Duodenal mucosa (tissue), 2 donors: ENCODE results near the gene ATP5PB.

Experiments used
- H3K27ac ChIP-seq: one replicate; pipeline ENCODE4 v1.7.0; 2013; ENCODE audit warnings: low read depth, low read length
- H3K27me3 ChIP-seq, 2 donors: one replicate each; pipeline ENCODE4 v1.7.0; 2013; ENCODE audit warnings: low read length in 2 of 2, control low read depth in 1 of 2; ENCODE audit not compliant: insufficient read depth in 2 of 2, control insufficient read depth in 1 of 2
- H3K36me3 ChIP-seq, 2 donors: one replicate each; pipeline ENCODE4 v1.7.0; 2013; ENCODE audit warnings: low read length in 2 of 2, control low read depth in 1 of 2; ENCODE audit not compliant: insufficient read depth in 2 of 2, control insufficient read depth in 1 of 2
- H3K4me1 ChIP-seq, 2 donors: one replicate each; pipeline ENCODE4 v1.7.0; 2013; ENCODE audit warnings: low read length in 2 of 2, control low read depth in 1 of 2; ENCODE audit not compliant: insufficient read depth in 2 of 2, control insufficient read depth in 1 of 2
- H3K4me3 ChIP-seq, 2 donors: one replicate each; pipeline ENCODE4 v1.7.0; 2013; ENCODE audit warnings: low read length in 2 of 2, low read depth in 1 of 2
- H3K9ac ChIP-seq, 2 donors: one replicate each; pipeline ENCODE4 v1.7.0; 2013; ENCODE audit warnings: low read length in 2 of 2, low read depth in 1 of 2
- H3K9me3 ChIP-seq, 2 donors: one replicate each; pipeline ENCODE4 v1.7.0; 2013; ENCODE audit warnings: low read length in 2 of 2, control low read depth in 1 of 2; ENCODE audit not compliant: control insufficient read depth in 1 of 2

ATP5PB gene

GRCh38 chr1:111446967-111447892, 2.0 kb upstream of the ATP5PB start:
- peaks cover 24 to 32% of the 10 kb centered on the region in 2 donors for H3K36me3 ChIP-seq

GRCh38 chr1:111448482-111448917, 764 bp upstream of the ATP5PB start:
- Histone ChIP-seq H3K27me3 (no peaks in the 10 kb centered on the region), H3K9ac (peak overlapping the region; percentile 67 to 99), H3K27ac (no peak overlapping the region), H3K36me3 (peaks cover 11 to 22% of the 10 kb centered on the region in 2 donors), H3K4me3 (peak overlapping the region; percentile 99 to 100), H3K4me1 (peaks cover 40 to 47% of the 10 kb centered on the region in 2 donors), H3K9me3 (no peaks in the 10 kb centered on the region)

More at GRCh38 chr1:111446967-111447892, 2.0 kb upstream of the ATP5PB start:
- peaks cover 30 to 38% of the 10 kb centered on the region in 2 donors for H3K4me1 ChIP-seq
- H3K9ac ChIP-seq, result no peak overlapping the region
- H3K4me3 ChIP-seq, result peak overlapping the region; percentile 99 to 100
- no peak overlapping the region for H3K27ac ChIP-seq
- no peaks in the 10 kb centered on the region for H3K27me3 ChIP-seq
- H3K9me3 ChIP-seq, result no peaks in the 10 kb centered on the region

DNA sequence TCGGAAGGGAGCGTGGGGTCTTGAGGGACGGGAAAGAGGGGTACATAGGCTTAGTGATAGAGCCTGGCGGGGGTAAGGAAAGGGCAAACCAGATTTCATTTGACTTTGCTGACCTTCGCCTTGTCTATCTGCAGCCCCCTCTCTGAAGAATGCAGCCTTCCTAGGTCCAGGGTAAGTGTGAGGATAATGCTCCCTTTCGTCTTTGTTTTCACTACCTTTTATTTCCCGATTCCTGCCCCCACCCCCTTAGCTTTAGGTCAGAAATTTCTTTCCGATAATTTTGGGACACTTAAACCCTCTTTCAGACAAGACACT, 396 bp downstream of the ATP5PB start:
- peaks cover 40 to 54% of the 10 kb centered on the region in 2 donors for H3K4me1 ChIP-seq
- peak overlapping the region; percentile 97 to 99 for H3K9ac ChIP-seq
- no peaks in the 10 kb centered on the region for H3K9me3 ChIP-seq
- H3K27me3 ChIP-seq, result no peaks in the 10 kb centered on the region
- H3K4me3 ChIP-seq, result peak overlapping the region; percentile 99 to 100
- peaks cover 12 to 15% of the 10 kb centered on the region in 2 donors for H3K36me3 ChIP-seq
- peak overlapping the region; percentile 67 for H3K27ac ChIP-seq

DNA sequence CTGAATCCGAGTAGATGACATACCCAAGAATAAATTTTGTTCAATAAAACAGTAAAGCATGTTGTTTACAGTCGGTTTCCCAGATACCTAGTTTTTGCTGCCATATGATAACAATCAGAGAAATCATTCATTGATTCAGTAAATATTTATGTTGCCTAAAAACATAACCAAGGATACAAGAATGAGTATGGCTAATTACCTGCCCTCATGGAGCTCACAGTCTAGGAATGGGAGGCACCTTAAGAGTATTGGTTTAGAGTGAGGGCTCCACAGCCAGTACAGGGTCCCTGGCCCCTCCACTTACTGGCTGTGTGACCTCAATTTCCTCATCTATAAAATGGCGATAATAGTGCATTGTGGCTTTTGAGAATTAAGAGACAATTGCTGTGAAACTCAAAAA, 921 bp downstream of the ATP5PB start:
- no peaks in the 10 kb centered on the region for H3K27me3 ChIP-seq
- H3K27ac ChIP-seq, result no peak overlapping the region
- H3K36me3 ChIP-seq, result peaks cover 17 to 19% of the 10 kb centered on the region in 2 donors
- no peaks in the 10 kb centered on the region for H3K9me3 ChIP-seq
- H3K4me3 ChIP-seq, result peak overlapping the region; percentile 99 to 100
- peaks cover 40 to 58% of the 10 kb centered on the region in 2 donors for H3K4me1 ChIP-seq
- peak overlapping the region; percentile 97 to 99 for H3K9ac ChIP-seq

DNA sequence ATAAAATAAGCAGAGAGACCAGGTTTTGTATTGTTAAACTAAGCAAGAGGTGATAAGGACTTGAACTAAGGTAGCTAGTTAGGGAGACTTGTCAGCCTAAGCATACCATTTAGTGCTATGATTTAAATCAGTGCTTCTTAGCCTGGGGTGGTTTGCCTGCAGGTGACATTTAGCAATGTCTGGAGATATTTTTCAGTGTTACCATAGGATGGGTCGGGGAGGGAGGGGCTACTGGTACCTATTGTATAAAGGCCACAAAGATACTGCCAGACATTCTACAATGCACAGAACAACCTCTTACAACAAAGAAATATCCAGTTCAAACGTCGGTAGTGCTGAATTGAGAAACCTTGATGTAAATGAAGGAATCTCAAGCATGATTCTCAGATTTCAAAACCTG, 3.3 kb downstream of the ATP5PB start:
- Histone ChIP-seq H3K27me3 (no peaks in the 10 kb centered on the region), H3K36me3 (peaks cover 20 to 38% of the 10 kb centered on the region in 2 donors), H3K4me1 (peaks cover 28 to 46% of the 10 kb centered on the region in 2 donors), H3K27ac (no peak overlapping the region), H3K9me3 (no peaks in the 10 kb centered on the region), H3K4me3 (no peak overlapping the region), H3K9ac (no peak overlapping the region)

DNA sequence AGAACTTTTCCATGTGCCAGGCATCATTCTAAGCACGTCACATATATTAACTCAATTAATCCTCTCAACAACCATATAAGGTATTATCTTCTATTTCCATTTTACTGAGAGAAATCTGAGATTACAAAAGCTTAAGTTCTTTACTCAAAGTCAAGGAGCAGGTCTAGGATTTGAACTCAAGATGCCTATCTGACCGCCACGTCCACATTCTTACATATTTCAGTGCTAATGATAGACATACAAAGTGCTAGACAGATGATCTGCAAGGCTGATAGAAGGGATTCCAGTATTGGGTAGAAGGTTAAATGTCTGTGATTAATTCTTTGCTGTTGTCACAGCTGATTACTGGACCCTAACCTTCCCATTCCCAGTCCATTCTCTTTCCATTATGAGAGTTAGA, 4.4 kb downstream of the ATP5PB start:
- no peak overlapping the region for H3K4me3 ChIP-seq
- H3K9ac ChIP-seq, result no peak overlapping the region
- peaks cover 27 to 49% of the 10 kb centered on the region in 2 donors for H3K36me3 ChIP-seq
- H3K27ac ChIP-seq, result no peak overlapping the region
- H3K9me3 ChIP-seq, result no peaks in the 10 kb centered on the region
- no peaks in the 10 kb centered on the region for H3K27me3 ChIP-seq
- H3K4me1 ChIP-seq, result peaks cover 25 to 38% of the 10 kb centered on the region in 2 donors

- no peaks in the 10 kb centered on the region for H3K9me3 ChIP-seq
- no peaks in the 10 kb centered on the region for H3K27me3 ChIP-seq
- H3K27ac ChIP-seq, result no peak overlapping the region
- H3K4me3 ChIP-seq, result no peak overlapping the region
- no peak overlapping the region for H3K9ac ChIP-seq
- peaks cover 22 to 36% of the 10 kb centered on the region in 2 donors for H3K4me1 ChIP-seq
- H3K36me3 ChIP-seq, result peaks cover 33 to 63% of the 10 kb centered on the region in 2 donors
These were observed 5.8 kb downstream of the ATP5PB start for GRCh38 chr1:111454859-111455641.

DNA sequence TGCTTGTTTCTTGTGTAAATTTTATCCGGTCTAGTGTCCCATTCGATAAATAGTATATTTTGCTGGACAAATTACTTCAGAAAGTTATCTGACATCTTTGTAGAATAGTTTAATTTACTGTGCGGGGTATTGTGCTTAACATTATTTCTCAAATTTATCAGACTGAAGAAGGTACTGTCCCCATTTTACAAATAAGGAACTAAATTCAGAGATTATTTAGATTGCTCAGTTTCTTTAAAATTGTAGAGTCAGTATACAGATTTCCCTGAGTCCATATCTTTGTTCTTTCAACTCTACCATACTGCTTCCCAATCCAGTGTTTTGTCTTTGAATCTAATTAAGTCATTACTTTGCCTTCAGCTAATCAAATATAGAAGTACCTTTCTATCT, 6.4 kb downstream of the ATP5PB start:
- Histone ChIP-seq H3K4me1 (peaks cover 16 to 31% of the 10 kb centered on the region in 2 donors), H3K27me3 (no peaks in the 10 kb centered on the region), H3K27ac (no peak overlapping the region), H3K36me3 (peaks cover 33 to 63% of the 10 kb centered on the region in 2 donors), H3K9me3 (no peaks in the 10 kb centered on the region), H3K9ac (no peak overlapping the region), H3K4me3 (no peak overlapping the region)

DNA sequence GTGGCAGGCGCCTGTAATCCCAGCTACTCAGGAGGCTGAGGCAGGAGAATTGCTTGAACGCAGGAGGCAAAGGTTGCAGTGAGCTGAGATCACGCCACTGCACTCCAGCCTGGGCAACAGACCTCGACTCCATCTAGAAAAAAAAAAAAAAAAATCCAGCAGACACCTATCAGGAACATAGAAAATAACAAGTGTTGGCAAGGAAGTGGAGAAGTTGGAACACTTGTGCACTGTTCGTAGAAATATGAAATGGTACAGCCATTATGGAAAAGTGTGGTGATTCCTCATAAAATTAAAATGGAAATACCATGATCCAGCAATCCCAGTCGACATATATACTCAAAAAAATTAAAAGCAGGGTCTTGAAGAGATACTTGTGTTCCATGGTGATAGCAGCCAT, 12.5 kb downstream of the ATP5PB start:
- Histone ChIP-seq H3K36me3 (peaks cover 30 to 55% of the 10 kb centered on the region in 2 donors), H3K4me1 (no peaks in the 10 kb centered on the region), H3K9me3 (no peaks in the 10 kb centered on the region), H3K27me3 (no peaks in the 10 kb centered on the region), H3K9ac (no peak overlapping the region), H3K4me3 (no peak overlapping the region), H3K27ac (no peak overlapping the region)
